ENCODE data around the gene TMC5.

Gene TMC5

DNA sequence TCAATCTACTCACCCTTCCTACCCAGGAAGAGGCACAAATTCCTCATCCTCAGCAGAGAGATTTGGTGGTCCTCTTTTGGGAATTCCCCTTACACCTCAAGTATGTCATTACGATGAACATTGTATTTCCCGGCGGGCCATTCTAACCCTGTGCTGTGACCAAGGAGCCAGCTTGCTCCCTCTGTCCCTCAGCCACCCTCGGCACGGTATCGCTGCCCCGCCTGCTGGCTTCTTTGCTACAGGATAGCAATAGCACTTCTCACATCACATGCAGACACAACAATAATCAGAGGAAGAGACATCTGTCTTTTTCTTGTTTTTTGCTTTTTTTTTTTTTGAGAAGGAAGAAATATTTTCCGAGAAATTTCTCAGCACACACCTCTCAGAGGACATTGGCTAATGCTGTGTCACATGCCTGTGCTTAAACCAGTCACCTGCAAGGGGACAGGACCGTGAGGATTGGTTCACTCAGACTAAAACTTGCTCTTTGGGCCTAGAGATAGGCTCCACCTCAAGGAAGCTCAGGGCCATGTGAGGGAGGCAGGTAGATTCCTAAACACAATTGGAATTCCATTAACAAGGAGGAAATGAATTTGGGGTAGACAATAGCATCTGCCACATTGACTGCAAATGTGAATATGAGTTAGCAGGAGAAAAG, 41.2 kb downstream of the TMC5 start:
- no peak for DNase-seq (ENCODE audit: low spot score)

DNA sequence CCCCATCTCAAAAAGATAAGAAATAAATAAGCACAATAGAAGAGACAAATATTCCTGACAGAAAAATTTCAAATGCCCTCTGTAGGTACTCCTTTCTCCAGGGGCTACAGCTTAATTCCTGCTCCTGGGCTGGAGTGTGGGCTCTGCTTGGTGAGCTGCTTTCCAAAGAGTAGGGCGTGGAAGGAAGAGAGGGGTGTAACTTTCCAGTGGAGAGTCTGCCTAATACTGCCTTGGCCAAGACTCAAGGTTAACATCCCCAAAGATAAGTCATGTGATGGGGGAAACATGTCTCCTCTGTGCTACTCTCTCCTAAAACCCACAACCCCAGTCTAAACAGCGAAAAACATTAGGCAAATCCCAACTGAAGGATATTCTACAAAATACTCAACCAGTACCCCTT, 42.7 kb downstream of the TMC5 start:
- DNase-seq (ENCODE audit: low spot score): no peak

GRCh38 chr16:19463468-19464315, 46.0 kb downstream of the TMC5 start:
- no peak for DNase-seq (ENCODE audit: low spot score)

- DNase-seq (ENCODE audit: low spot score): no peak
Observed at GRCh38 chr16:19468300-19468699, 50.6 kb downstream of the TMC5 start.

DNA sequence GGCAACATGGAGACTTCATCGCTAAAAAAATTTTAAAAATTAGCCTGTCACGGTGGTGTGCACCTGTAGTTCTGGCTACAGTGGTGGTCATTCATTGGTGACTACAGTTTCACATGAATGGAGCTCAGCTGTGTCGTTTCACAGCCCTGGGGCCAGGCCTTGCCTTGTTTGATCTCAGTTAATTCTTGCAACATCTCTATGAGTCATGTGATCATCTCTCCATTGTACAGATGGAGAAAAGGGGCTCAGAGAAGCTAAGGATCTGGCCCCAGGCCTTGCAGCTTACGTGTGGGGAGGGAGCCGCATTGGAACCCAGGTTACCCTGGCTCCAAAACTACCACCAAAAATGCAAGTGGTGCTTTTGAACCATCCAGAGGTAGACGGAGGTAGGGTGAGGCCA, 54.8 kb downstream of the TMC5 start:
- no peak for DNase-seq (ENCODE audit: low spot score)

DNA sequence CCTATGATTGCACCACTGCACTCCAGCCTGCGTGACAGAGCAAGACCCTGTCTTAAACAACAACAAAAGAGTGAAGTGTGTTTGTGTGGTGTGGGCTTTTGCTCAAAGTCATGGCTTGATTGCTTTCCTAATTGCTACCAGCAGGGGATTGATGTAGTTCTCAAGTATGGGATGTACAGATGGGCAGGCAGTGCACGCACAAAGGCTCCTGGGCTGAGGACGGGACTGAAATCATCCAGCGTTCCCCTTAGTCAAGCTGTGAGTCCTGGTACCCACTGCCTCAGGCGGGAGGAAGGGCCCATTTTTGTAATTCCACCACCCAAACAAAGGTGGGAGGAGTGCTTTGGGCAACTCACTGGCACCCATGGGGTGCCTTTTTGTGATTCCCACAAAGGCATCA, 56.9 kb downstream of the TMC5 start:
- peak; percentile 12 for DNase-seq (ENCODE audit: low spot score)

DNA sequence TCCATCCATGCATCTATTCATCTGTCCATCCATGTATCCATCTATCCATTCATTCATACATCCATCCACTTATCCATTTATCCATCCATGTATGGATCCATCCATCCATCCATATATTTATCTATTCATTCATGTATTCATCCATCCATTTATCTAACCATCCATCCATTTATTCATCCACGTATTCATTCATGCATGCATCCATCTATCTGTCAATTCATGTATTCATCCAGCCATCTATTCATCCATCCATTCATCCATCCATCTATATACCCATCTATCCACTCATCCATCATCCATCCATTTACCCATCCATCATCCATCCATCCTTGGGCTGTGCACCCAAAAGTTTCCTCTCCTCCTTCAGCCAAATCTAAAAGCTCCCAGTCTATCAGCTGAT, 60.8 kb downstream of the TMC5 start:
- no peak for DNase-seq (ENCODE audit: low spot score)

GRCh38 chr16:19479302-19479721, 61.6 kb downstream of the TMC5 start:
- no peak for DNase-seq (ENCODE audit: low spot score)

- no peak for DNase-seq (ENCODE audit: low spot score)
Observed at GRCh38 chr16:19481296-19481695, 63.6 kb downstream of the TMC5 start.

DNA sequence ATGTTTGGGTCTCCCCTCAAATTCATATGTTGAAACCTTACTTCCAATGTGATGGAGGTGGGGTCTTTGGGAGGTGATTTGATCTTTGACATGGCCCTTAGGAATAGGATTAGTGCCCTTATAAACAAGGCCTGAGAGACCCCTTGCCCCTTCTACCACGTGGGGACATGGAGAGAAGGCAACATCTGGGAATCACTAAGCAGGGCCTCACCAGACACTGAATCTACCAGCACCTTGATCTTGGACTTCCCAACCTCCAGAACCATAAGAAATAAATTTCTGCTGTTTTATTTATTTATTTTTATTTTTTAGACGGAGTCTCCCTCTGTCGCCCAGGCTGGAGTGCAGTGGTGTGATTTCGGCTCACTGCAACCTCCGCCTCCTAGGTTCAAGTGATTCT, 64.1 kb downstream of the TMC5 start:
- DNase-seq (ENCODE audit: low spot score): no peak

GRCh38 chr16:19482291-19482690, 64.6 kb downstream of the TMC5 start:
- DNase-seq (ENCODE audit: low spot score): no peak

- no peak for DNase-seq (ENCODE audit: low spot score)
Observed at GRCh38 chr16:19484096-19484495, 66.4 kb downstream of the TMC5 start.

GRCh38 chr16:19485611-19486010, 67.9 kb downstream of the TMC5 start:
- DNase-seq (ENCODE audit: low spot score): no peak

GRCh38 chr16:19486051-19486450, 68.4 kb downstream of the TMC5 start:
- DNase-seq (ENCODE audit: low spot score): no peak

GRCh38 chr16:19486750-19487325, 69.2 kb downstream of the TMC5 start:
- DNase-seq (ENCODE audit: low spot score): no peak

- no peak for DNase-seq (ENCODE audit: low spot score)
Observed at GRCh38 chr16:19488213-19488640, 70.5 kb downstream of the TMC5 start.

DNA sequence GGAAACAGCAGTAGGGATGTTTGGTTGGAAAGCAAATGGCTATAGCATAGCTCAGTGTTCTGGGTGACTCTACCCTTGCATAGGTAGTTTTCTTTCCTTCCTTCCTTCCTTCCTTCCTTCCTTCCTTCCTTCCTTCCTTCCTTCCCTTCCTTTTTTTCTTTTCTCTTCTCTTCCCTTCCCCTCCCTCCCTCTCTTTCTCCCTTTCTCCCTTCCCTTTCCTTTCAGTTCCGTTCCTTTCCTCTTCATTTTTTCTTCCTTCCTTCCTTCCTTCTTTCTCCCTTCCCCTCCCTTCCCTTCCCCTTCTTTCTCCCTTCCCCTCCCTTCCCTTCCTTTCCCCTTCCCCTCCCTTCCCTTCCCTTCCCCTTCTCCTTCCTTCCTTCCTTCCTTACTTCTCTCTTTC, 72.9 kb downstream of the TMC5 start:
- no peak for DNase-seq (ENCODE audit: low spot score)

DNA sequence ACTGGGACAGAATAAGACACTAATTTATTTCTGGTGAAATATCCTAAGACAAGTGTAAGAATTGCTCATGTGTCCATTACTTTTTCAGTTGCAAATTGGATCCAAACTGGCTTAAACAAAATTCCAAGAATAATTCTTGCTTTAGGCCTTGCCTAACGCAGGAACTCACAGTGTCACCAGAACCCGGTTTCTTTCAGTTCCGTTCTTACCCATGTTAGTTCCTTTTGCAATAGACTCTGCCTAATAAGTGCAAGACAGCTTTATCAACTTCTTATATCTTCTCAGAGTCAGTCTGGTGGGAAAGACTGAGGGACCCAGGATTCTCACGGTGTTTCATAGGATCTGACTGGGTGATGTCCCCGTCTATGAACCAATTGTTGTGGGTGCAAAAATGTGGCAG, 79.5 kb downstream of the TMC5 start:
- no peak for DNase-seq (ENCODE audit: low spot score)

- no peak for DNase-seq (ENCODE audit: low spot score)
Observed at GRCh38 chr16:19499006-19499405, 81.3 kb downstream of the TMC5 start.

- no peak for DNase-seq (ENCODE audit: low spot score)
Observed at GRCh38 chr16:19499481-19499880, 81.8 kb downstream of the TMC5 start.

- peak; percentile 76 for DNase-seq (ENCODE audit: low spot score)
Observed at GRCh38 chr16:19502395-19503131, 84.9 kb downstream of the TMC5 start.

DNA sequence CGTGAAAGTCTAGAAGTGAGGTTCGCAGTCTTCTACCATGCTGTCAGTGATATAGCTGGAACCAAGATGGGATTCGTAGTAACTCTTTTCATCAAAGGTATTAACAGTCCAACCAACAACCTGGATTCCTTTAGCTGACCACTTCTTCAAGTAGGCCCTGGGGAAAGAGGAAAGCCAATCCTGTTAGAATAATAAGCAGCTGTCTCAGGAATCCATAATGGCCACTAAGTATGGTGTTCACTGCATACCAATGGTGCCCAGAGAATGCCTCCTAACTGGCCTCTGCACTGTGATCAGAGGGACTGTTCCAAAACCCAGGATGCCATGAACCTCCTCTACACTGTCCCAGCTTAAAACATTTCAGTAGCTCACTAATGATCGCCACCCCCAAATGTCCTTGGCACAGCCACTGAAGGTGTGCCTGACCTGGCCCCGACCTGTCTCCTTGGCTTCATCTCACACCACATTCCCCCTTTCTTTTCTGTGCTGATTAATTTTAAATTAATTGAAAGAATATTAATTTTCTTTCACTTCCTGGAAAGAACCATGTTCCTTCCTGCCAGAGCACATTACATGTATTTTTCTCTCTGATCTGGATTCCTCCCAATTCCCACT, 85.9 kb downstream of the TMC5 start:
- no peak for DNase-seq (ENCODE audit: low spot score)

All from NAMALWA (cell line).